ENCODE data around the gene FOXN1. TPM values are rescaled to one million over a fixed set of nuclear protein-coding genes. Genes with fewer than 3 reads are reported as not detected.

FOXN1 gene
- total and polyA plus RNA-seq, 12 donors: not detected

GRCh38 chr17:28534740-28535375 is 28.7 kb downstream of the FOXN1 start:
- ATAC-seq (no peak), DNase-seq (no peak)
- WGBS, 2 donors: 79 to 84% methylated on average over 11 of the region's 11 CpGs
- H3K27me3 ChIP-seq: peaks cover 0 to 12% (median 4%) of the 10 kb centered on the region in 7 donors
- H3K9me3 ChIP-seq: no peaks in the 10 kb centered on the region
- intact Hi-C loops (cut with DNase I): loop anchor here in 2 of 10 donors (5.0 kb wide), 1 partner anchor 38 kb away; no protein-coding TSS in a partner anchor
- no peaks in the 10 kb centered on the region for H3K36me3 ChIP-seq
- H3K4me1 ChIP-seq: no peaks in the 10 kb centered on the region
- TF ChIP-seq CTCF (IDR thresholded peaks at IDR 0.05): no peak
- no peak overlapping the region for H3K27ac ChIP-seq
- H3K4me3 ChIP-seq: no peak overlapping the region

GRCh38 chr17:28536532-28537218 is 30.5 kb downstream of the FOXN1 start:
- no peaks in the 10 kb centered on the region for H3K36me3 ChIP-seq
- ATAC-seq (no peak), DNase-seq (no peak)
- intact Hi-C loops (cut with DNase I): loop anchor here in 2 of 10 donors (5.0 kb wide), 1 partner anchor 39 kb away; no protein-coding TSS in a partner anchor
- no peak overlapping the region for H3K27ac ChIP-seq
- WGBS, 2 donors: 61 to 67% methylated on average over 9 of the region's 9 CpGs
- no peaks in the 10 kb centered on the region for H3K4me1 ChIP-seq
- H3K4me3 ChIP-seq: no peak overlapping the region
- no peak for TF ChIP-seq CTCF (IDR thresholded peaks at IDR 0.05)
- no peaks in the 10 kb centered on the region for H3K9me3 ChIP-seq
- peaks cover 0 to 3% (median 0%) of the 10 kb centered on the region in 7 donors for H3K27me3 ChIP-seq

GRCh38 chr17:28537219-28537610 is 31.1 kb downstream of the FOXN1 start:
- H3K36me3 ChIP-seq: no peaks in the 10 kb centered on the region
- intact Hi-C loops (cut with DNase I): loop anchor here in 2 of 10 donors (5.0 kb wide), 1 partner anchor 40 kb away; no protein-coding TSS in a partner anchor
- DNase-seq (no peak), ATAC-seq (no peak)
- WGBS, 2 donors: 76 to 79% methylated on average over 12 of the region's 12 CpGs
- no peak for TF ChIP-seq CTCF (IDR thresholded peaks at IDR 0.05)
- no peak overlapping the region for H3K27ac ChIP-seq
- H3K9me3 ChIP-seq: no peaks in the 10 kb centered on the region
- no peak overlapping the region for H3K4me3 ChIP-seq
- no peaks in the 10 kb centered on the region for H3K4me1 ChIP-seq
- peaks cover 0 to 3% (median 0%) of the 10 kb centered on the region in 7 donors for H3K27me3 ChIP-seq

- no peaks in the 10 kb centered on the region for H3K9me3 ChIP-seq
- DNase-seq (no peak), ATAC-seq (no peak)
- H3K4me1 ChIP-seq: no peaks in the 10 kb centered on the region
- H3K36me3 ChIP-seq: no peaks in the 10 kb centered on the region
- WGBS, 2 donors: 90 to 92% methylated on average over 14 of the region's 14 CpGs
- no peak overlapping the region for H3K4me3 ChIP-seq
- intact Hi-C loops (cut with DNase I): loop anchor here in 2 of 10 donors (5.0 kb wide), 1 partner anchor 41 kb away; no protein-coding TSS in a partner anchor
- H3K27ac ChIP-seq: no peak overlapping the region
- H3K27me3 ChIP-seq: peaks cover 0 to 3% (median 0%) of the 10 kb centered on the region in 7 donors
- TF ChIP-seq CTCF (IDR thresholded peaks at IDR 0.05): no peak
Measured at GRCh38 chr17:28538296-28538895, 32.2 kb downstream of the FOXN1 start.
